K562 (cell line): ENCODE measurements around the gene TRABD2B. TPM values are rescaled to one million over a fixed set of nuclear protein-coding genes. Genes with fewer than 3 reads are reported as not detected.

ENCODE experiments used
- ATAC-seq: fragments of 200-7000 bp; cut with Tn5 transposase; 3 replicates; pipeline ENCODE4 v1.9.1; 2020; ENCODE audit warnings: moderate library complexity
- BruUV-seq: library from RNA; stranded (reverse); fragments of 400-500 nt; replicated peaks from 2 replicates; lab custom pipeline; 2021; lab: Mats Ljungman, UMichigan
- CTCF ChIA-PET: fragments of 300-600 bp; formaldehyde crosslinking; extraction: SDS; loops from one replicate; lab custom pipeline; 2021; ENCODE audit warnings: low intra/inter-chr PET ratio; lab: Yijun Ruan, JAX
- POLR2A ChIA-PET: fragments of 300-600, 350-650 bp; sonication (Branson Sonifier 250); formaldehyde crosslinking; extraction: SDS; loops from one replicate; lab custom pipeline; 2021; ENCODE audit warnings: antibody characterized with exemption, inconsistent platforms; lab: Yijun Ruan, JAX
- DNase-seq, 4 experiments: peaks; one replicate each; pipeline versions ENCODE4 v3.0.0 to v3.0.0-alpha.2; 2011 to 2018; ENCODE audit warnings: low spot score in 3 of 4, mixed read lengths in 3 of 4; ENCODE audit errors: extremely low read depth in 1 of 4
- FAIRE-seq: peaks from 2 replicates; lab custom pipeline; 2011; peaks lifted over from hg19 to GRCh38; lab: Jason Lieb, UNC
- H2AFZ ChIP-seq: 2 replicates; pipeline ENCODE4 v1.6.0; 2011; ENCODE audit warnings: low read depth, low read length, control low read depth, inconsistent platforms
- H3K27ac ChIP-seq: fragments of 200-600 bp; 3 replicates; pipeline ENCODE4 v1.8.0; 2011; ENCODE audit warnings: low read depth, mild to moderate bottlenecking, control low read depth, inconsistent platforms, low read length, moderate library complexity, mixed read lengths; ENCODE audit errors: extremely low read depth
- H3K27me3 ChIP-seq, 2 experiments: fragments of 300-600 bp in 1 of 2; 2 replicates in 1 of 2; 3 replicates in 1 of 2; pipeline versions ENCODE4 v1.6.0 to v1.8.0; 2011; ENCODE audit warnings: inconsistent platforms in 2 of 2, low read length in 2 of 2, mild to moderate bottlenecking in 1 of 2, mixed read lengths in 1 of 2, moderate library complexity in 1 of 2; ENCODE audit not compliant: control insufficient read depth in 2 of 2, insufficient read depth in 2 of 2
- H3K36me3 ChIP-seq: fragments of 300-600 bp; 3 replicates; pipeline ENCODE4 v1.8.0; 2011; ENCODE audit warnings: mild to moderate bottlenecking, low read length, inconsistent platforms; ENCODE audit not compliant: control insufficient read depth, insufficient read depth
- H3K4me1 ChIP-seq, 2 experiments: fragments of 200-600 bp in 1 of 2; replicated peaks in 1 of 2; 2 replicates in 1 of 2; 3 replicates in 1 of 2; pipeline versions ENCODE4 v1.5.1 to v1.8.0; 2011; ENCODE audit warnings: inconsistent platforms in 2 of 2, low read length in 2 of 2, mild to moderate bottlenecking in 1 of 2, mixed read lengths in 1 of 2, moderate library complexity in 1 of 2; ENCODE audit not compliant: control insufficient read depth in 2 of 2, insufficient read depth in 2 of 2
- H3K4me2 ChIP-seq: 2 replicates; pipeline ENCODE4 v1.6.1; 2011; ENCODE audit warnings: low read length, control low read depth, inconsistent platforms, mixed read lengths; ENCODE audit not compliant: insufficient read depth
- H3K4me3 ChIP-seq: fragments of 200-600 bp; sonication (generic), shearing (Covaris generic); 2 replicates; pipeline ENCODE4 v1.5.1; 2016; ENCODE audit warnings: control low read depth, inconsistent platforms
- H3K79me2 ChIP-seq: fragments of 200-600 bp; 3 replicates; pipeline ENCODE4 v1.8.0; 2011; ENCODE audit warnings: low read length, inconsistent platforms; ENCODE audit not compliant: control insufficient read depth, insufficient read depth
- H3K9ac ChIP-seq, 2 experiments: 2 replicates each; pipeline versions ENCODE4 v1.6.0 to v1.6.1; 2011; ENCODE audit warnings: low read depth in 2 of 2, low read length in 2 of 2, control low read depth in 1 of 2, inconsistent platforms in 1 of 2, mild to moderate bottlenecking in 1 of 2, mixed read lengths in 1 of 2; ENCODE audit not compliant: insufficient read depth in 1 of 2
- H3K9me1 ChIP-seq: one replicate; pipeline ENCODE4 v1.6.0; 2011; ENCODE audit warnings: inconsistent platforms, mild to moderate bottlenecking, low read length, moderate library complexity; ENCODE audit not compliant: control insufficient read depth, insufficient read depth
- H3K9me3 ChIP-seq: replicated peaks from 2 replicates; pipeline ENCODE4 v1.5.1; 2011; ENCODE audit warnings: low read depth, low read length, inconsistent platforms; ENCODE audit not compliant: control insufficient read depth, insufficient read depth
- H4K20me1 ChIP-seq: replicated peaks from 2 replicates; pipeline ENCODE4 v1.6.1; 2011; ENCODE audit warnings: low read length, inconsistent platforms, mixed read lengths; ENCODE audit not compliant: control insufficient read depth, insufficient read depth
- CHD2 ChIP-seq: IDR thresholded peaks from 2 replicates; pipeline ENCODE4 v1.6.1; 2011; ENCODE audit warnings: low read depth, low read length
- HDAC6 ChIP-seq: IDR thresholded peaks from 2 replicates; pipeline ENCODE4 v1.6.1; 2012; ENCODE audit warnings: low read depth, mild to moderate bottlenecking, control low read depth, inconsistent platforms, low read length, moderate library complexity
- KDM2B ChIP-seq: fragments of 250-450 bp; sonication (Bioruptor Pico); IDR thresholded peaks from 2 replicates; pipeline ENCODE4 v1.8.0; 2021; ENCODE audit warnings: mild to moderate bottlenecking, moderate library complexity
- L3MBTL2 ChIP-seq: fragments of 450-650 bp; IDR thresholded peaks from 2 replicates; pipeline ENCODE4 v1.6.1; 2016; ENCODE audit warnings: mild to moderate bottlenecking, moderate library complexity
- MAFK ChIP-seq: IDR thresholded peaks from 2 replicates; pipeline ENCODE4 v1.6.1; 2011; ENCODE audit warnings: low read length, improper control_type of control experiment
- MNT ChIP-seq, 2 experiments: fragments of 450-650 bp; conservative IDR thresholded peaks; 2 replicates each; pipeline ENCODE4 v1.6.1; 2017; ENCODE audit warnings: mild to moderate bottlenecking in 2 of 2, moderate library complexity in 2 of 2
- NR4A1 ChIP-seq, 2 experiments: fragments of 250-450 bp in 1 of 2; fragments of 450-650 bp in 1 of 2; sonication (Bioruptor Pico) in 1 of 2; IDR thresholded peaks; 2 replicates each; pipeline versions ENCODE4 v1.4.0 to v1.6.1; 2016 to 2020; ENCODE audit warnings: mild to moderate bottlenecking in 2 of 2, missing compliant biosample characterization in 1 of 2, missing genetic modification characterization in 1 of 2, moderate library complexity in 1 of 2
- RB1 ChIP-seq: fragments of 450-650 bp; IDR thresholded peaks from 2 replicates; pipeline ENCODE4 v1.6.1; 2017; ENCODE audit warnings: low read depth, mild to moderate bottlenecking
- SMAD4 ChIP-seq: fragments of 250-450 bp; sonication (Bioruptor Pico); conservative IDR thresholded peaks from 2 replicates; pipeline ENCODE4 v1.8.0; 2021; ENCODE audit warnings: inconsistent platforms, mild to moderate bottlenecking, moderate library complexity
- THRAP3 ChIP-seq: fragments of 450-650 bp; IDR thresholded peaks from 2 replicates; pipeline ENCODE4 v1.6.1; 2016; ENCODE audit warnings: mild to moderate bottlenecking, inconsistent platforms, borderline replicate concordance
- ZNF507 ChIP-seq: conservative IDR thresholded peaks from 2 replicates; pipeline ENCODE4 v1.6.1; 2017; ENCODE audit warnings: missing genetic modification characterization, missing compliant biosample characterization
- WGBS: fragments of 100-300 bp; shearing (Covaris generic); methylation state at CpG from one replicate; pipeline ENCODE4 v1.1.6; 2016; ENCODE audit warnings: low coverage, mixed read lengths; ENCODE audit not compliant: insufficient coverage; ENCODE audit errors: missing lambda C conversion rate; 5-methylcytosine and 5-hydroxymethylcytosine counted together
- in situ Hi-C: fragments of 300-500 bp; cut with MboI; formaldehyde crosslinking; loops from 4 replicates; pipeline ENCODE4 v1.15.0; 2018; ENCODE audit warnings: inconsistent platforms, mixed read lengths
- intact Hi-C: fragments of 100-400 bp; cut with micrococcal nuclease; formaldehyde crosslinking; loops from 2 replicates; pipeline ENCODE4 v1.14.2; 2022
- polyA plus RNA-seq, 8 experiments: library from polyadenylated mRNA; depleted of rRNA in 4 of 8; stranded (reverse) in 5 of 8; unstranded in 3 of 8; fragments of >200 nt; fragmentation: Nextera tagmentation in 2 of 8; fragmentation: Illumina TruSeq in 1 of 8; extraction: Ambion mirVana in 2 of 8; extraction: Trizol in 1 of 8; gene quantifications; 2 replicates each; pipeline versions ENCODE4 v1.2.1 to v1.2.3, GENCODE V29; 2011 to 2014; ENCODE audit warnings: inconsistent platforms in 1 of 8, missing spikeins in 1 of 8
- total RNA-seq, 7 experiments: library from RNA; depleted of rRNA in 6 of 7; stranded (reverse); fragments of >200 nt in 6 of 7; fragmentation: Illumina TruSeq in 2 of 7; extraction: Trizol in 2 of 7; gene quantifications; 2 replicates each; pipeline versions ENCODE4 v1.2.1 to v1.2.3, GENCODE V29; 2011 to 2021; ENCODE audit warnings: low replicate concordance in 1 of 7

TRABD2B gene
- total and polyA plus RNA-seq, 9 of the 15 experiments (the other 6 are each of a cell fraction or from before 2014, with no cell fraction given): not detected

- in situ Hi-C loops: no loop called here
Observed at GRCh38 chr1:47830641-47831333, 166.4 kb downstream of the TRABD2B start.

GRCh38 chr1:47830021-47830420, 167.2 kb downstream of the TRABD2B start:
- TF ChIP-seq CHD2 (no peak), L3MBTL2 (no peak), MNT (conservative IDR thresholded peaks at IDR 0.05) (no peak), NR4A1 (CRISPR knock-in tag; IDR thresholded peaks at IDR 0.05) (no peak), NR4A1 (tag; IDR thresholded peaks at IDR 0.05) (no peak), ZNF507 (no peak), MAFK (no peak), KDM2B (CRISPR knock-in tag) (no peak), HDAC6 (no peak), RB1 (no peak), THRAP3 (no peak)
- H3K4me2 ChIP-seq: no peak overlapping the region
- 0% methylated on average over 4 of the region's 4 CpGs for WGBS
- H3K9me1 ChIP-seq: no peaks in the 10 kb centered on the region
- DNase-seq (no peak), FAIRE-seq (no peak), ATAC-seq (no peak)
- H3K9me3 ChIP-seq: no peaks in the 10 kb centered on the region
- no peak overlapping the region for H3K27ac ChIP-seq
- H2AFZ ChIP-seq: no peak overlapping the region
- no peak overlapping the region for H3K9ac ChIP-seq
- H3K4me3 ChIP-seq: no peak overlapping the region
- POLR2A ChIA-PET: interaction anchor here (0.9 kb wide), 1 partner anchor 19 kb away, joined by 3 read pairs; no protein-coding TSS in a partner anchor
- no peaks in the 10 kb centered on the region for H3K36me3 ChIP-seq
- no TSS peak for BruUV-seq
- CTCF ChIA-PET: no interaction called here
- peaks cover 5 to 24% of the 10 kb centered on the region in 2 experiments; a peak in 3 of 5 replicates for H3K27me3 ChIP-seq
- H3K4me1 ChIP-seq: no peaks in the 10 kb centered on the region
- no peaks in the 10 kb centered on the region for H3K79me2 ChIP-seq
- intact Hi-C loops: no loop called here
- peaks cover 4% of the 10 kb centered on the region; the same call in 1 of the 2 replicates for H4K20me1 ChIP-seq
- in situ Hi-C loops: no loop called here

More at GRCh38 chr1:47830641-47831333, 166.4 kb downstream of the TRABD2B start:
- FAIRE-seq: no peak
- Histone ChIP-seq H3K9ac (no peak overlapping the region), H3K4me3 (no peak overlapping the region), H3K9me3 (no peaks in the 10 kb centered on the region), H2AFZ (no peak overlapping the region), H3K4me1 (no peaks in the 10 kb centered on the region)
- intact Hi-C loops: no loop called here
- no peak for ATAC-seq
- TF ChIP-seq SMAD4 (CRISPR knock-in tag): no peak
- TF ChIP-seq, all 486 proteins: peak for 0
- no peak for DNase-seq
- Histone ChIP-seq H3K27me3 (peaks cover 5 to 24% of the 10 kb centered on the region in 2 experiments; a peak in 3 of 5 replicates), H3K4me2 (no peak overlapping the region), H3K27ac (no peak overlapping the region), H3K79me2 (no peaks in the 10 kb centered on the region), H4K20me1 (peaks cover 3% of the 10 kb centered on the region; the same call in 1 of the 2 replicates), H3K36me3 (no peaks in the 10 kb centered on the region), H3K9me1 (no peaks in the 10 kb centered on the region)
- BruUV-seq: no TSS peak
- POLR2A ChIA-PET: interaction anchor here (0.9 to 1.4 kb wide), 3 partner anchors 11 to 20 kb away, joined by 3 to 4 read pairs (median 3); no protein-coding TSS in a partner anchor
- 0% methylated on average over 13 of the region's 13 CpGs for WGBS
- CTCF ChIA-PET: no interaction called here
